ENCODE results near the gene ZBTB7C. TPM values are rescaled to one million over a fixed set of nuclear protein-coding genes. Genes with fewer than 3 reads are reported as not detected.

The ZBTB7C gene
- total RNA-seq, 1 donor from 2014 or later = 0.06 TPM

DNA sequence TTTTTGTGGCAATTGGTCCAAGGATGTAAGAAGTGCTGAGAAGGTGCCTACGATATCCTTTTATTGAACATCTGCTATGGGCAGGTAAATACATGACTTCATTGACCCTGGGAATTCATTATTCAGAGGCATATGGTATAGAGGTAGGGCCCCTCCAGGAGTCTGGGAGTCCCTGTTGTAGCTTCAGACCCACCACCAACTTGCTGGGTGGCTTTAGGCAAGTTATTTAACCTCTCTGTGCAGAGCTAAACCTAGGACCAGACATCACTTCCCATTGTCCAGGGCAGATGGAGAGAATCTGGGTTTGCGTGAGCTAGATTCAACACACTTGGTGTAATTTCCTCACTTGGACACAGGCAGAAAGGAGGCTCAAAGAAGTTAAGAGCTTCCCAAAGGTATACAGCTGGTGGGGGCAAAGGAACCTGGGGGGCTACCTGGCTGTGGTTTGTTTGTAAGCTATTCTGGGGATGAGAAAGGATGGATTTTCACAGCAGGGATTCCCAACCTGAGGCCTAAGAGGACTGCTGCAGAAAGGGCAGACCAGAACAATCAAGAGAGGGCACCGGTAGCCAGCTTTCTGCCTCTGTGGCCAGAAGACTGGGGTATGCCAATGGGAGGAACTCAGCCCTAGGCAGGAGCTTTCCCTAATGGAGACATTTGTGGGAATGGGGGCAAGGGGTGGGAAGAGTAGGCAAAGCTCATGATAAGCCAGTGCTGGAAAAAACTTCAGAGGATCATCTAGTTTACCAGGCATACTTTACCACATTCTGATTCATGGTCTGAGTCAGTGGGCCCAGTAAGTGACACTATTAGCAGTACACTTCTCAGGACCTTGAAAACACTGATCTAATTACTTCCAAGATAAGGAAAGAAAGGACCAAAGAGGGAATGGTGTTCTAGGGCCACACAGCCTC lies 376.1 kb downstream of the ZBTB7C start:
- DNase-seq (ENCODE audit: extremely low read depth, low read depth, low spot score) = no peak

DNA sequence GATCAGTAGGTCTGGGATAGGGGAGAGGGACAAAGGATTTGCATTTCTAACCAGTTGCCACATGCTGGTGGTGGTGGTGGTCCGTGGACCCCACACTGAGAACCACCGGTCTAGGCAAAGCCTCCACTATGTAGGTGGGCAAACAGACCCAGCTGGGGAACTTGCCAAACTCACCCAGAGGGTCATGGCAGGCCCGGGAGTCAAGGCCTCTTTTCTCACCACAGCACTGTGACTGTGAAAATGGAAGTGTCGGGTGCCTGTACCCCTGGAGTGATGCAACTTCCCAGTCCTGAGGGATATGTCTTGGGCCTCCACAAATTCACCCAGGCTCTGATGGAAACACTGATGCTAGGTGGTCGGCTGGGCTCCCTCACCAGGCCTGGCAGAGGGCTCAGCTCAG lies 377.5 kb downstream of the ZBTB7C start:
- no peak for DNase-seq (ENCODE audit: extremely low read depth, low read depth, low spot score)

DNA sequence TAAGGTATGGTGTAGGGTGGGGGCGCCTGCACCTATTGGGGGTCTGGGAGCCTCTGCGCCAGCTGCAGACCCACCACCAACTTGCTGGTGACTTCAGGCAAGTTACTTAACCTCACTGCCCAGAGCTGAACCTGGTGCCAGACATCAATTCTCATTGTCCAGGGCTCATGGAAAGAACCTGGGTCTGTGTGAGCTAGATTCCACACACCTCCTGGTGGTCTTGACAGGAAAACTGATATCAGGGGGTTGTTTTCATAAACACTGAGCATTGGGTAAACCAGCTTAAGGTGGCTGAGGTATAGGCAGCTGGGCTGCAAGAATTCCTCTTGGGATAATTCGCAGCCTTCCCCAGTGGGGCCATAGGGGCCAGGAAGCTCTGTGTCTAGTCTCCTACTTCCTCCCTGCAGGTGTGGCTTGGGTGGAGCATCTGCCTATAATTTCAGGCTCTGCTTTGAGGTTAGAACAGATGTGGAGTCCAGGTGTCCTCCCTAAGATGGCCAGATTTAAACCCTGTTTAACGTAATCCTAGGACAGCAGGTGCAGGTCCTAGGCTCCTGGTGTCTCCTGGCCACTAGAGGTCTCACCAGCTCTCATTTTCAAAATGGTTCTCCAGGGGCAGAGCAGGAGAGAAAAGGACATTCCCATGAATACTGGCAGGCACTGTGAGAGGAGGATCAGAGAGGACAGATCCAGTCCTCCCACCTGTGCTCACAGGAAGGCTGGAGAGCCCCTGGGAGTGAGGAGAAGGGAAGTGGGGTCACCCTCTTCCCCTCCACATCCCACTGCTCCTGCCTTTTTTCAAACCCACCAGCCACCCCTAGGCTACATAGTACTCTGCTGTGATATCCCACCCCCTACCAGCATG lies 378.3 kb downstream of the ZBTB7C start:
- no peak for DNase-seq (ENCODE audit: extremely low read depth, low read depth, low spot score)

DNA sequence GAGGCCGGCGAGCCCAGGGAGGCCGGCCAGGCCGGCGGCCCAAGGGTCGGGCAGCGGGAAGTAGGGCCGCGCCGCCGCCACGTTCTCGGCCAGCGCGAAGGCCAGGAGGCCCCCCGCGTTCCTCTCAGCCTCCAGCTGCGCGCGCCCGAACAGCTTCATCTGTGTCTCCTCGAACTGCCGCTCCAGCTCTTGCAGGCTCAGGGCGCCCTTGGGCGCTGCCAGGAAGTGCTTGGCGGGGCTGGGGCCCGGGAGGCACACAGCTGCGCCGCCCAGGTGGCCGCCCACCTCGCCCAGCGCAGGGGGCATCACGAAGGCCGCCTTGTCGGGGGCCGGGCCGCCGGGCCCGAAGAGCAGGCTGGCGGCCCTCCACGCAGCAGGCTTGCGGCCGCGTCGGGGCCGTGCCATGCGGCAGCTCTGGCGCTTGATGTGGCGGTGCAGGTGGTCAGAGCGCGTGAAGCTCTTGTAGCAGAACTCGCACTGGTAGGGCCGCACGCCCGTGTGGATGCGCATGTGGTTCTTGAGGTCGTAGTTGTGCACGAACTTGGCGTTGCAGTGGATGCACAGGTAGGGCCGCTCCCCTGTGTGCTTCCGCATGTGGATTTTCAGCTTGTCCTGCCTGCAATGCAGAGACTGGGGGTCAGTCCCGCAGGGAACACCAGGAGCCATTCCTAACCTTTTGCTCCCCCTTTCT lies 379.7 kb downstream of the ZBTB7C start:
- DNase-seq (ENCODE audit: extremely low read depth, low read depth, low spot score) = no peak

DNA sequence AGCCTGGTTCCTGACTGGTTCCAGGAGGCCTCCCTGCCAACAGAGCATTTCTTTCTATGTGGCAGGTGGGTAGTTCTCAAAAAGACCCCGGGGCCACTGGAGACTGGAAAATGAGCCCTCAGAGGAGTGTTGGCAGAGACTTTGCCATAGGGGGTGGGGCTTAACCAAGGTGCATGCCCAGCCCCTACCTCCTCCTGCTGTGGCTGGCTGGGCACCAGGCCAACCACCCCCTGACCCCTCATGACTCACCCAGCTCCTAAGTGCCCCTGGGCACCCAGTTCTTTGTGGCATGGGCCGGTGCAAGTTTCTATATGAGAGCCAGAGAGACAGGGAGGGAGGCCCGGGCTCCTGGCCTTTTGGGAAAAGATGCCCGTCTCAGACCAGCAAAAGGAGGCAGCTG lies 380.5 kb downstream of the ZBTB7C start:
- no peak for DNase-seq (ENCODE audit: extremely low read depth, low read depth, low spot score)

DNA sequence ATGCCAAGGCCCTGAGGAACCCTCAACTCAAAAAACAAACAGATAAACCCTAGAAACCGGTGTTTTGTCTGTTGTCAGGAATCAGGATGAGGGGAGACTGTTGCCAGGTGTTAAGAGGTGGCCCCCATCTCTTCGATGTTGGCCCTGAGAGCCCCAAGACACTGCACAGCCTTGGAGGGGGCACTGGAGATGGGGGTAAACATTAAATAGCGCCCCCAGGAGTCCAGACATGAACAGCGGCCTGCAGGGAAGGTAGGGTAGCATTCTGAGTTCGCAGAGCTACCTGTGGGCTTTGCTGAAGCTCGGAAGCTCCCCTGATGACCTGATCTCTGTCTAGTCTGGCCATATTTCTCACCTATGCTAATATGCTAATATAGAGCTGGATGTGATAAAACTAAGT lies 381.1 kb downstream of the ZBTB7C start:
- no peak for DNase-seq (ENCODE audit: extremely low read depth, low read depth, low spot score)

DNA sequence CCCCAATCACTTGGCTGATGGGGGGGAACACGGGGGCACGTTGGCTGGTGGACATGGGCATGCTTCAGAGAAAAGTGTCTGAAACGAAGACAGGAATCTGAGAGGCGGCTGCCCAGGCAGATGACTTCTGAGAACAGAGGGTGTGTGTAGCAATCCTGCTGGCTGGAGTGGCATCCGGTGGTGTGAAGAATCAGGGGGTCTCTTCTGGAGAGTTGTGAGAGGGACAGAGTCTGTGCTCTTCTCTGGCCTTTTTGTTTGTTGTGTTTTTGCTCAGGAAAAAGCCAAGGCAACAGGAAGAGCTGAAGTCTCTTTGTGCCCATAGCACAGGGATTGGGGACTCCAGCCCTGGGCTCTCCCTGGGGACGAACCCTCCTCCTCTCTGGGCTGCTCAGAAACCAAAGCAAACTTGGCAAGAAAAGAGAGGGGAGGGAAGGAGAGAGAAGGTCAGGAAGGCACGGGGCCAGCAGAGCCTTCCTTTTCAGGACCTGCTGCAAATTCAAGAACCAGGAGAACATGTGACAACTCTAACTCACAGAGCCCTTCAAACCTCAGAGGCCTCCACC lies 381.7 kb downstream of the ZBTB7C start:
- no peak for DNase-seq (ENCODE audit: extremely low read depth, low read depth, low spot score)

DNA sequence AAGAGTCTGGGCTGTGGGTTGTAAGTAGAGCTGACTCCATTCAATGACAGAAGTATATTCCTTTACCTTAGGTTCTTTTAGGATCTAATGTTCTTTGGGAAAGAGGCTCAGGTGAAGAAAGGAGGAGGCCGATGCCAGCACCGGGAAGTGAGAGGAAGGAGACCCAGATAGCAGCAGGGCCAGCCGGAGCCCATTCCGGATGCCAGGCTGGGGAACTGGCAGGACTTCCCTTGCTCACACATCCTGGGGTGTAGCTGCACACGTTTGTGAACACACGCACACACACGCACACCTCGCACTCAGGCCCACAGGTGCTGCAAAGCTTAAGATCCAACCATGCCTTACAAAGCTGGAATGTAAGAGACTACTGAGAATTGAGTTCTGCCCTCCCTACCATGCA lies 383.0 kb downstream of the ZBTB7C start:
- no peak for DNase-seq (ENCODE audit: extremely low read depth, low read depth, low spot score)

DNA sequence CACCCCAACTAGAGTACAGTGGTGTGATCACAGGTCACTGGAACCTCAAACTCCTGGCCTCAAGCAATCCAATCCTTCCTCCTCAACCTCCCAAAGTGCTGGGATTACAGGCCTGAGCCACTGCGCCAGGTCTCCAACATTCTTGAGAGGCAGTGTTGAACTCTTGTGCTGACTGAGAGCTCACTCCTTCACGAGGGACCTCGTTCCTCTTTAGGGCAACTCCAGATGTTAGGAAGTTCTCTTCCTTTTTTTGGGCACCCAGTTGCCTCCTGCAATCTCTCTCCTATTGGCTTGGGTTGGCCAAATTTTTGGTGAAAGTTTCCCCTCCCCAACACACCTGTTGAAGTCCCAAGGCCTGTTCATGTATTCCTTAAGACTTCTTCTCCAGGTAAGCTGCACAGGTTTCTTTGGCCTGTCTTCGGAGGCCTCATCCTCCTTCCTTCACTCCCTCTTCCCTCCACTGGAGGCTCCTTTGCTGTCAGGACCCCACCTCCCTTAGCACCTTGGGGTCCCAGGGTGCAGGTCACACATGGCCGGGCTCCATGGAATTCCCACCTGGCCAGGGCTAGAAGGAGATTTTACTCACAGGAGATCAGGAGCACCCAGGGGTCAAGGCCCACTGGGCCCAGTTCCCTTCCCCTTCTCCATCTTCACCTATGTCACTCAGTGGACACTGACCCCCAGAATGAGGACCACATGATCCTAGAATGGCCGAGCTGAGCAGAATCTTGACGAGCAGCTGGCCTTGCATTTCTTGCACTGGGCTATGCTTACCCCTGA lies 384.1 kb downstream of the ZBTB7C start:
- no peak for DNase-seq (ENCODE audit: extremely low read depth, low read depth, low spot score)

DNA sequence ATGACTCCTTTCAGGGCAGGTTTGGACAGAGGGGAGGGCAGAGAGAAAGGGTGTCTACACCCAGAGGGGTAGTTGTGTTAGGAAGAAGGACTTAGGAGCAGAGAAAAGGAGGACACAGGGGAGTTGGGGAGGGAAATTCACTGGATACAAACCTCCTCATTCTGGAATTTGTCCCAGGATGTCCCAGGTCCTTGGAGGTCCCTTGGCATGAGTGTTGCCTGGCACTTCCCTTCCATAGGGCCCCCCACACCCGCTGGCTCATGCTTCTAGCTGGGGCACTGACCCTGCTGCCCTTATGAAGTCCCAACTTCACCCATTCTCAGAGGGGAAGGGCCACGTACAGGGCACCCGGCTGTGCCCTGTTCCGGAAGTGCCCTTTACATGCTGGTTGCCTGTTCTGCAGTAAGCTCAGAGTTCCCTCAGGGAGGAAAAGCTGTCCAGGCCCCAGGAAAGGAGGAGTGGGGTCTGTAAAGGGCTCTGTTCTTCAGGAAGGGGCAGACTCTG lies 385.1 kb downstream of the ZBTB7C start:
- DNase-seq (ENCODE audit: extremely low read depth, low read depth, low spot score) = no peak

DNA sequence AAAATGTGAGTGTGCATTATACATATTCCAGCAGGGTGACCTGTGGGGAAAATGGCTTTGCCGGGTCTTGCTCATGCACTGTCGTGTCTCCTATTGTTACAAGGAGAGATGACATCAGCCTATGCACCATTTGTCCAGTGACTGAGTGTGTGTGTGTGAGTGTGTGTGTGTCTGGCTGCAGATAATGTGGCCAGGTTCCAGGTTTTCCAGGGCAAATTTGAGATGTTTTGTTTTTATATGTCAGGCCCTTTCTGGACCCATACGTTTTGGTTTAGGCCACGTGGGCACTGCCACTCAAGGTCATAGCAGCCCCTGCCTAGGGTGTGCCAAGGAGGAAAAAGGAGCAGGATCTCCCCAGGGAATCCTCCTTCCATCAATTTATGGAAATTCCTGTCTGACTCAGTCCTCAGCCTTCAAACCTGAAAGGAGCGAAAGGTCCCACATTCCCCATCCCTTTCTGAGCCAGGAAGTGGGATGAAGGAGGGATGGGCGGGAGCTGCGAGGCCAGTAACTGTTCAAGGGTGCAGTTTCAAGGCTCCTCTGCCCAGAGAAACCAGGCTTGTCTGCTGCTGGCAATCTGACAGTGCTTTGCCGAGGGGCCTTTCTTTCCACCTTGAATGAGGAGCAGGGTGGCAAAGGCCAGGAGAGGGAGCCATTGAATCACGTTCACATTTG lies 385.7 kb downstream of the ZBTB7C start:
- DNase-seq (ENCODE audit: extremely low read depth, low read depth, low spot score) = no peak

DNA sequence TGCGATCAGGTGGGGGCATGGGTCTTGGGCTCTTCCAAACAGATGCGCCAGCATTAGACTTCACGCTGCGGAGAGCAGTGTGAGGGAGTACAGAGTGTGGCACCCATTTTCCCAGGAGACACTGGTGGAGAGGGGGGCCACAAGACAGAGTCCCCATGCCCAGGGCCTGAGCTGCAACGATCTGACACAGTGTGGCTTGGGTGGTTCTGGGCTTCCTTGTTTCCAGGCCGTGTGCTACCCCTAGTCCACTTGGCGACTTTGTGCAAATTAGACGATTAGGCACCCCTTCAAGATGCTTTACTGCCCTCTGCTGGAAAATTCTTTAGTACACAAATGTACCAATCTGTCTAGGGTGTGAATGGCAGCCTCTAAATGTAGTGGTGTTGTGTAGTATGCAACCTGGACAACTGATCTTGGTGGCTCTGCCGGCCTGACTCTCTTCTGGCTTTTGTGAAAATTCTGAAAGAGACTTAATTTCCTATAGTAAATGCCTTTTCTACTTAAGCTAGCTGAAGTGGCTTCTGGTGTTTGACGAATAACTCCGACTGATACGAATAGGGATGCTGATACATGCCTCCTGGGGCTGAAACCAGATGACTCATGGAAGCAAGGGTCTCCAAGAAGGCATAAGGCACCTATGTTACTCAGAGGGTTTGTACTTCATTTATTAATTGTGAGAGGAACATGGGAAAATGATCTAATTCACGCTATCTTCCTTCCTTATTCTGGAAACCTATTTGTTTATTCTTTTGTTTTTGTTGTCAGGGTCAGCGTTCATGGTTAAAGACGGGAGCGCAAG lies 386.5 kb downstream of the ZBTB7C start:
- no peak for DNase-seq (ENCODE audit: extremely low read depth, low read depth, low spot score)

DNA sequence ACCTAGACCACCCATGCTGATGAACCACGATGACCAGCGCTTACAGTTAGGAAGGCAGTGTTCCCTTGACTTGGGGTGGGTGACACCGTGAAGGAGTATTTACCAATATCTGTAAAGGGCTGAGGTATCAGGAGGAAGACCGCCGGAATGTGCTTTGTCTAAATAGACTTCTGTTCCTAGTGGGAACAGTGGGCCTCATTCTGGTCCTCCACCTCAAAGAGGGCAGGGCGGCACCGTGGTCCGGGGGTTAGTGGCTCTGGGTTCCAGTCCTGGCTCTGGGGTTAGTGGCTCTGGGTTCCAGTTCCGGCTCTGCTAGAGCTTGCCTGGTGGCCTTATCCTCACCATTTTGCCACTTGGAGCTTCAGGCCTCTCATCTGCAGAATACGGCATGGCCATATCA lies 387.2 kb downstream of the ZBTB7C start:
- no peak for DNase-seq (ENCODE audit: extremely low read depth, low read depth, low spot score)

DNA sequence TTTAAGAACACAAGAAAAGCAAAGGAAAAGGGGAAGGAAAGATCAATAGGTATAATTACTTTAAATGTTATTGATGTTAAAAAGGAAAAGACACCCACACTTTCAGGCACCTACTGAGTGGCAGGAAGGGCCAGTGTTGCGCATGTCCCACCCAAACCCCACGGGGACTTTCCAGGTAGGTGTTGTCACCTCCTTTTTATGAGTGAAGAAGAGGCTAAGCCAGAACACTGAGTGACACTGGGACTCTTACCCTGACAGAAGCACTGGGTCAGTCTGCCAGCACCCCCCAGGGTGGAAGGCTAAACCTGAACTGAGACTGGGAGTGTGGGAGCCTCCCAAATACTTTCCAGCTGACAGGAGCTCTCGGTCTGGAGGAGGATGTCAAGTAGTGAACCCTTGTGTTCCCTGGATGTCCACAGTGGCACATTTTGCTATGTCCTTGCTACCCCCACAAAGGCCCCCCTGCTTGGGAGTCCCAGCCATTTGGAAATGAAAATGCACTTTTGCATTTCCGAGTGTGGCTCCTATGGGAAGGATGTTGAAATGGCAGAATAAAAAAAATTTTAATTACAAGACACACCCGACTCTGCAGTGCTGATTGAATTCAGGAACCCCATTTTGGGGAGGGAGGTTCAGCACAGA lies 387.8 kb downstream of the ZBTB7C start:
- no peak for DNase-seq (ENCODE audit: extremely low read depth, low read depth, low spot score)

DNA sequence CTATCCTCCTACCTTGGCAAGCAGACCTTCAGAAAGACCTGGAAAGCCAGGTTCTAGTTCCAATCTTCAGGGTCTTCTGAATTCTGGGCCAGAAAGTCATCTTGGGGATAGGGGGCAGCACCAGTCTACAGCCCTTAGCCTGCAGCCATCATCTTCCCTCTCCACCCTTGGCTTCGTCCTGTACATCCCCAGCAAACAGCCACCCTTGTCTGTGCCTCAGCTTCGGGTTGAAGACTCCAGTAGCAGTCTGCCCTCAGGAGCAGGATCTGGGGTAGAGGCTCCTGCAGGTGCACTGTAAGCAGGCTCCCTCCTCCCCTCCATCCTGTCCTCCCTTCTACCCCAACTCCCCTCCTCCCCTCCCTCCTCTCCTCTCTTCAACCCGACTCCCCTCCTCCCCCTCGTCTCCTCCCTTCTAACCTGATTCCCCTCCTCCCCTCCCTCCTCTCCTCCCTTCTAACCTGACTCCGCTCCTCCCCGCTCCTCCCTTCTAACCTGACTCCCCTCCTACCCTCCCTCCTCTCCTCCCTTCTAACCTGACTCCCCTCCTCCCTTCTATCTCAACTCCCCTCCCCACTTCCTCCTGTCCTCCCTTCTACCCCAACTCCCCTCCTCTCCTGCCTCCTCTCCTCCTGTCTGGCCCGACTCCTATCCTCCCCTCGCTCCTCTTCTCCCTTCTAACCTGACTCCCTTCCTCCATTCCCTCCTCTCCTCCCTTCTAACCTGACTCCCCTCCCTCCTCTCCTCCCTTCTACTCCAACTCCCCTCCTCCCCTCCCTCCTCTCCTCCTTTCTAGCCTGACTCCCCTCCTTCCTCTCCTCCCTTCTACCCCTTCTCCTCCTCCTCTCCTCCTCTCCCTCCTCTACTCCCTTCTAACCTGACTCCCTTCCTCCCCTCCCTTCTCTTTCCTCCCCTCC lies 388.6 kb downstream of the ZBTB7C start:
- DNase-seq (ENCODE audit: extremely low read depth, low read depth, low spot score) = no peak

DNA sequence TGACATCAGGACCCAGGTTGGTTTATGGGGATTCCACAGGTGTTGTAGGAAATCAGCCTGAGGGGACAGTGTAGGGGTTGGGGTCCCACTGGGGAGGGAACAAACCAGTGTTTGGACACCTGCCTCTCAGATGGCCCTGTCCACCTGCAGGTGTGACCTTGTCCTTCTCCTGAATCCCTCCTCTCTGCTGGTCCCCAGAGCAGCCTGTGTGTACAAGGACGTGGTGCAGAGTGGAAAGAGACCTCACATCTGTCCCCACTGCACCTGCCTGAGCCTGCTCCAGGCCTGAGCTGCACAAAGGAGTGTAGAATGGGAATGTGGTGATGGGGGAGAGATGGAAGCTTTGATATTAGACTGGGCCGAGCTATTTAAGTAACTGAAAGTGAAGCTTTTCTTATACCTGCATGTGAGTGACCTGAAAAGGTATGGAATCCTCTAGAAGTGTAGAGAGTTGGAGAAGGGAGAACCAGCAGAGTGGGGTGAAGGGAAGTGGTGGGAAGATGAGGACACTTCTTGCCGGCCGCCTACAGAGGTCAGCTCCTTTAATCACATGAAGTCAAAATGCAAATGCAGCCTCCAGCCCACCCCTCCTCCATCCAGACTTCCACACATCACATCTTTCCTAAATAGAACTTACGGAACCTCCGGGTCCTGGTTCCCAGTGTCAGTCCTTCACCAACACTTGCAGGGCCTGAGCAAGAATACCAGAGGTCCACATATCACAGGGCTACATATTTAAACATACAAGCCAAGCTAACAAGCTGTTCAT lies 389.4 kb downstream of the ZBTB7C start:
- no peak for DNase-seq (ENCODE audit: extremely low read depth, low read depth, low spot score)
